DOHH2 (cell line): Measurements from ENCODE around the gene ARHGAP29.

Experiments
- EZH2phosphoT487 ChIP-seq: fragments of 200-600 bp; sonication (generic); IDR thresholded peaks from 2 replicates; pipeline ENCODE4 v1.6.1; 2017; ENCODE audit warnings: borderline replicate concordance, mild to moderate bottlenecking, antibody characterized with exemption, low read length, moderate library complexity, mixed read lengths
- TF ChIP-seq, protein P1 (sequence below): fragments of 200-600 bp; sonication (generic); IDR thresholded peaks from one replicate; pipeline ENCODE4 v1.5.1; 2014; ENCODE audit warnings: antibody characterized with exemption, mild to moderate bottlenecking, low read depth, low read length; ENCODE audit not compliant: poor library complexity, severe bottlenecking

- TF ChIP-seq, protein P1, sequence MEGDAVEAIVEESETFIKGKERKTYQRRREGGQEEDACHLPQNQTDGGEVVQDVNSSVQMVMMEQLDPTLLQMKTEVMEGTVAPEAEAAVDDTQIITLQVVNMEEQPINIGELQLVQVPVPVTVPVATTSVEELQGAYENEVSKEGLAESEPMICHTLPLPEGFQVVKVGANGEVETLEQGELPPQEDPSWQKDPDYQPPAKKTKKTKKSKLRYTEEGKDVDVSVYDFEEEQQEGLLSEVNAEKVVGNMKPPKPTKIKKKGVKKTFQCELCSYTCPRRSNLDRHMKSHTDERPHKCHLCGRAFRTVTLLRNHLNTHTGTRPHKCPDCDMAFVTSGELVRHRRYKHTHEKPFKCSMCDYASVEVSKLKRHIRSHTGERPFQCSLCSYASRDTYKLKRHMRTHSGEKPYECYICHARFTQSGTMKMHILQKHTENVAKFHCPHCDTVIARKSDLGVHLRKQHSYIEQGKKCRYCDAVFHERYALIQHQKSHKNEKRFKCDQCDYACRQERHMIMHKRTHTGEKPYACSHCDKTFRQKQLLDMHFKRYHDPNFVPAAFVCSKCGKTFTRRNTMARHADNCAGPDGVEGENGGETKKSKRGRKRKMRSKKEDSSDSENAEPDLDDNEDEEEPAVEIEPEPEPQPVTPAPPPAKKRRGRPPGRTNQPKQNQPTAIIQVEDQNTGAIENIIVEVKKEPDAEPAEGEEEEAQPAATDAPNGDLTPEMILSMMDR, result no peak
- no peak for TF ChIP-seq EZH2phosphoT487
Measured at GRCh38 chr1:94269921-94270320, 32.5 kb upstream of the ARHGAP29 start.
